ENCODE results near the gene CCDC97. TPM values are rescaled to one million over a fixed set of nuclear protein-coding genes. Genes with fewer than 3 reads are reported as not detected.

The CCDC97 gene
- total RNA-seq, 1 donor from 2014 or later = 16.9 TPM

DNA sequence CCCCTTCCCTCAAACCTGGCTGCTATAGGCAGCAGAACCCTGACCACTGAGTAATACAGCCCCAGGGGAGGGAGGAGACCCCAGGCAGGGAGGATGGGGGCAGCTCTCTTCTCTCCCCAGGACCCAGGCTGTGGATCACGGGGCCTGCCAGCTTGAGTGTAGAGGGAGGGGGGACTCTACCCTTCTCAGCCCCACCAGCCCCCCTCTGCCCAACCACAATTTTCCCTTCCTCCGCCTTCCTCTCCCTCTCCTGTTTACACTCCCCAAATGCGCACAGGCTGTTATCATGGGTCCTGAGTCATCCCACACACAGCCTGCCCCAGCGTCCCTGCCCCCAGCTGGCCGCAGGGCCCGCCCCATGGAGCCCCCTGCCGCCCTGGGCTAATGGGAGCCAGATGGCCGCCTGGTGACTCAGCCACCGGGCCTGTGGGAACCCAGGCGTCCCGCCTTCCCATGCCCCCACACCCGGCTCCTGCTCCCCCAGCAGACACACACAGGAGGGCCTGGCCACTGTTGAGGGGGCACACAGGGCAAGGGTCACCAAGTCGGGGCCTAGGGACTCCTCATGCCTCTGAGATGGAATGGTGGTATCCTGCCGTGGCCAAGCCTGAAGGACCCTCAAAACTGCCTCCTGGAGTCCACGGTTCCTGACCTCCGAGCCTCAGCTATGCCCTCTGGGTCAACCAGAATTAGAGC, 13.6 kb downstream of the CCDC97 start:
- peaks cover 78% of the 10 kb centered on the region for H3K4me1 ChIP-seq
- TF ChIP-seq, protein P1, sequence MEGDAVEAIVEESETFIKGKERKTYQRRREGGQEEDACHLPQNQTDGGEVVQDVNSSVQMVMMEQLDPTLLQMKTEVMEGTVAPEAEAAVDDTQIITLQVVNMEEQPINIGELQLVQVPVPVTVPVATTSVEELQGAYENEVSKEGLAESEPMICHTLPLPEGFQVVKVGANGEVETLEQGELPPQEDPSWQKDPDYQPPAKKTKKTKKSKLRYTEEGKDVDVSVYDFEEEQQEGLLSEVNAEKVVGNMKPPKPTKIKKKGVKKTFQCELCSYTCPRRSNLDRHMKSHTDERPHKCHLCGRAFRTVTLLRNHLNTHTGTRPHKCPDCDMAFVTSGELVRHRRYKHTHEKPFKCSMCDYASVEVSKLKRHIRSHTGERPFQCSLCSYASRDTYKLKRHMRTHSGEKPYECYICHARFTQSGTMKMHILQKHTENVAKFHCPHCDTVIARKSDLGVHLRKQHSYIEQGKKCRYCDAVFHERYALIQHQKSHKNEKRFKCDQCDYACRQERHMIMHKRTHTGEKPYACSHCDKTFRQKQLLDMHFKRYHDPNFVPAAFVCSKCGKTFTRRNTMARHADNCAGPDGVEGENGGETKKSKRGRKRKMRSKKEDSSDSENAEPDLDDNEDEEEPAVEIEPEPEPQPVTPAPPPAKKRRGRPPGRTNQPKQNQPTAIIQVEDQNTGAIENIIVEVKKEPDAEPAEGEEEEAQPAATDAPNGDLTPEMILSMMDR (IDR thresholded peaks at IDR 0.05) = peak in 1 of 3 experiments; percentile 12
- TF ChIP-seq POLR2AphosphoS5 (IDR thresholded peaks at IDR 0.05; ENCODE audit: insufficient read depth in 1 of 2, low read depth in 1 of 2) (peak; percentile 50 to 91), POLR2A (IDR thresholded peaks at IDR 0.05) (no peak)
- peaks cover 0 to 31% of the 10 kb centered on the region in 2 donors for H3K36me3 ChIP-seq
- no peaks in the 10 kb centered on the region for H3K9me3 ChIP-seq
- H3K27ac ChIP-seq = peak overlapping the region; percentile 95
- no peaks in the 10 kb centered on the region for H3K27me3 ChIP-seq
- intact Hi-C loops (cut with DNase I) = no loop called here
- H3K4me3 ChIP-seq = peak overlapping the region in 1 of 2 donors; percentile 6
- DNase-seq (ENCODE audit: extremely low spot score in 2 of 2) = no peak

DNA sequence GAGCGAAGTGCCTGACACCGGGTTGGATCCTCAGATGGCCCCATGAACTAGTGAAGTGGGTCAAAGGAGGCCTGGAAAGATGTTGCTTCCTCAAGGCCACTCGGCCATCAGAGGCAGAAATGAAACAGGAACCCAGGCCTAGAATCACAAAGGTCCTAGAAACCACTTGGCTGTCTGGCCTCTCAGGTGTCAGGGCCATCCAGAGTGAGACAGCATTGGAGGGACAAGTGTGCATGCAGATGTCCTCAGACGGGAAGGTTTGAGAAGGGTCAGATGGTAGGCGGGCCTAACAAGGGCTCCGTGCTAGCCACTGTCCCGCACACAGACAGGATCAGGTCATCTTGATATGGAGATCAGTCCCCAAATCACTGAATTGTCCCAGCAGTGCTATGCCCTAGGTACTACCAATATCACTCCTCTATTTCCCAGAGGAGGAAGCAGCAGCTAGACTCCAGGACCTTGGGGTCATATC, 14.3 kb downstream of the CCDC97 start:
- peak overlapping the region; percentile 95 for H3K27ac ChIP-seq
- TF ChIP-seq POLR2AphosphoS5 (IDR thresholded peaks at IDR 0.05; ENCODE audit: insufficient read depth in 1 of 2, low read depth in 1 of 2) (no peak), POLR2A (IDR thresholded peaks at IDR 0.05) (no peak)
- TF ChIP-seq, protein P1 (IDR thresholded peaks at IDR 0.05) = no peak
- peaks cover 83% of the 10 kb centered on the region for H3K4me1 ChIP-seq
- no peaks in the 10 kb centered on the region for H3K9me3 ChIP-seq
- H3K27me3 ChIP-seq = no peaks in the 10 kb centered on the region
- no peak for DNase-seq (ENCODE audit: extremely low spot score in 2 of 2)
- intact Hi-C loops (cut with DNase I) = no loop called here
- peak overlapping the region in 1 of 2 donors; percentile 6 for H3K4me3 ChIP-seq
- peaks cover 0 to 28% of the 10 kb centered on the region in 2 donors for H3K36me3 ChIP-seq

DNA sequence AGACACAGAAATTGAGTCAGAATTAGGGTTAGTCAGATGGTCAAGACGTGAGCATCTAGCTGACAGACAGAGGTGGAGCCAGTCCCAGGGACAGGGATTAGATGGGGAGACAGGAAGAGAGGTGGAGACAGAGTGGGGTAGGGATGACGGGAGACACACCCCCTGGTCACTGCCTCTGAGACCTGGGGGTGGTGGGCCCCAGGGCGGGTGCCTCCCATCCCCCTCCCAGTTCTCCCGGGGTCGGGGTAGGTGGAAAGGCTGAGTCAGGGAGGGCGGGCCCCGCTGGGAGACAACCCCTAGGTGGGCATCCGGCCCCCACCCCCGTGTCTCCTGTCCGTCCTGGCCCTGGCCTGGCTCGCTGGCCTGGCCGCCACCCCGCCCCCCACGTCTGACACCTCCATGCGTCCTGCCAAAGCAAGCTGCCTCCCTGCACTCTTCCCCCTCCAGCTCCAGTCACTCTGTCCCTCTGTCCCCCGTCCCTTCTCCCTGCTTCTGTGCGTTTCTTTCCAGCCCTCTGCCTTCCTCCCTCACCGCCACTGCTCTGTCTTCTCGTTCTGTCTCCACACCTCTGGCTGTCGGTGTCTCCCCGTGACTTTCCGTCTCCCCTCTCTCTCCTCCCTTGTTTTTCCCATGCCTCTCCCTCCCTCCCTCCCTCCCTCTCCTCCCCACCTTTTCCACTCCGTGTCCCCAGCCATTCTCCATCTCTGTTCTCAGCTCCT, 15.1 kb downstream of the CCDC97 start:
- no peak for TF ChIP-seq POLR2A (IDR thresholded peaks at IDR 0.05)
- peak; percentile 45 to 74 for TF ChIP-seq POLR2AphosphoS5 (IDR thresholded peaks at IDR 0.05; ENCODE audit: insufficient read depth in 1 of 2, low read depth in 1 of 2)
- TF ChIP-seq, protein P1 (IDR thresholded peaks at IDR 0.05) = no peak
- peaks cover 83% of the 10 kb centered on the region for H3K4me1 ChIP-seq
- peak overlapping the region; percentile 16 to 40 for H3K4me3 ChIP-seq
- H3K36me3 ChIP-seq = peaks cover 0 to 21% of the 10 kb centered on the region in 2 donors
- DNase-seq (ENCODE audit: extremely low spot score in 2 of 2) = no peak
- no peaks in the 10 kb centered on the region for H3K27me3 ChIP-seq
- H3K27ac ChIP-seq = peak overlapping the region; percentile 95
- H3K9me3 ChIP-seq = no peaks in the 10 kb centered on the region
- intact Hi-C loops (cut with DNase I) = no loop called here

DNA sequence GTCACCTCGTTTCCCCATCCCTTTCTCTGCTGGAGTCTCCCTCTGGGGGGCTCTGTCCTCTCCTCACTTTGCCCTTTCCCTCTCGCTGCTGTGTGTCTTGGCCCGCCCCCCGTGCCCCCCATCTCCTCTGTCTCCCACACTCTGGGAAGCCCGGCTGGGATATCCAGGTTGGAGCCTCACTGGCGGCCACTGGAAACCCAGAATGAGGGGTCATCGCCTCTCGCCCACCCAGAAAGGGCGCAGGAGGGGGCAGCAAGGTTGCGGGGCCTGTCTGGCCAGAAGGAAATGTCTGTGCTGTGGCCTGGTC, 15.6 kb downstream of the CCDC97 start:
- intact Hi-C loops (cut with DNase I) = no loop called here
- H3K27ac ChIP-seq = peak overlapping the region; percentile 95
- no peaks in the 10 kb centered on the region for H3K27me3 ChIP-seq
- peak overlapping the region; percentile 16 to 40 for H3K4me3 ChIP-seq
- TF ChIP-seq, protein P1 (IDR thresholded peaks at IDR 0.05) = no peak
- TF ChIP-seq POLR2A (IDR thresholded peaks at IDR 0.05) (no peak), POLR2AphosphoS5 (IDR thresholded peaks at IDR 0.05; ENCODE audit: insufficient read depth in 1 of 2, low read depth in 1 of 2) (no peak)
- H3K9me3 ChIP-seq = no peaks in the 10 kb centered on the region
- peaks cover 0 to 19% of the 10 kb centered on the region in 2 donors for H3K36me3 ChIP-seq
- peaks cover 83% of the 10 kb centered on the region for H3K4me1 ChIP-seq
- no peak for DNase-seq (ENCODE audit: extremely low spot score in 2 of 2)
